K562 (cell line): ENCODE measurements around the gene TMC8. TPM values are rescaled to one million over a fixed set of nuclear protein-coding genes. Genes with fewer than 3 reads are reported as not detected.

ENCODE experiments used
- ATAC-seq: fragments of 200-7000 bp; cut with Tn5 transposase; 3 replicates; pipeline ENCODE4 v1.9.1; 2020; ENCODE audit warnings: moderate library complexity
- BruUV-seq: library from RNA; stranded (reverse); fragments of 400-500 nt; replicated peaks from 2 replicates; lab custom pipeline; 2021; lab: Mats Ljungman, UMichigan
- CTCF ChIA-PET: fragments of 300-600 bp; formaldehyde crosslinking; extraction: SDS; loops from one replicate; lab custom pipeline; 2021; ENCODE audit warnings: low intra/inter-chr PET ratio; lab: Yijun Ruan, JAX
- POLR2A ChIA-PET: fragments of 300-600, 350-650 bp; sonication (Branson Sonifier 250); formaldehyde crosslinking; extraction: SDS; loops from one replicate; lab custom pipeline; 2021; ENCODE audit warnings: antibody characterized with exemption, inconsistent platforms; lab: Yijun Ruan, JAX
- DNase-seq, 4 experiments: peaks; one replicate each; pipeline versions ENCODE4 v3.0.0 to v3.0.0-alpha.2; 2011 to 2018; ENCODE audit warnings: low spot score in 3 of 4, mixed read lengths in 3 of 4; ENCODE audit errors: extremely low read depth in 1 of 4
- FAIRE-seq: peaks from 2 replicates; lab custom pipeline; 2011; peaks lifted over from hg19 to GRCh38; lab: Jason Lieb, UNC
- H2AFZ ChIP-seq: 2 replicates; pipeline ENCODE4 v1.6.0; 2011; ENCODE audit warnings: low read depth, low read length, control low read depth, inconsistent platforms
- H3K27ac ChIP-seq: fragments of 200-600 bp; 3 replicates; pipeline ENCODE4 v1.8.0; 2011; ENCODE audit warnings: low read depth, mild to moderate bottlenecking, control low read depth, inconsistent platforms, low read length, moderate library complexity, mixed read lengths; ENCODE audit errors: extremely low read depth
- H3K27me3 ChIP-seq, 2 experiments: fragments of 300-600 bp in 1 of 2; 2 replicates in 1 of 2; 3 replicates in 1 of 2; pipeline versions ENCODE4 v1.6.0 to v1.8.0; 2011; ENCODE audit warnings: inconsistent platforms in 2 of 2, low read length in 2 of 2, mild to moderate bottlenecking in 1 of 2, mixed read lengths in 1 of 2, moderate library complexity in 1 of 2; ENCODE audit not compliant: control insufficient read depth in 2 of 2, insufficient read depth in 2 of 2
- H3K36me3 ChIP-seq: fragments of 300-600 bp; 3 replicates; pipeline ENCODE4 v1.8.0; 2011; ENCODE audit warnings: mild to moderate bottlenecking, low read length, inconsistent platforms; ENCODE audit not compliant: control insufficient read depth, insufficient read depth
- H3K4me1 ChIP-seq, 2 experiments: fragments of 200-600 bp in 1 of 2; replicated peaks in 1 of 2; 2 replicates in 1 of 2; 3 replicates in 1 of 2; pipeline versions ENCODE4 v1.5.1 to v1.8.0; 2011; ENCODE audit warnings: inconsistent platforms in 2 of 2, low read length in 2 of 2, mild to moderate bottlenecking in 1 of 2, mixed read lengths in 1 of 2, moderate library complexity in 1 of 2; ENCODE audit not compliant: control insufficient read depth in 2 of 2, insufficient read depth in 2 of 2
- H3K4me2 ChIP-seq: 2 replicates; pipeline ENCODE4 v1.6.1; 2011; ENCODE audit warnings: low read length, control low read depth, inconsistent platforms, mixed read lengths; ENCODE audit not compliant: insufficient read depth
- H3K4me3 ChIP-seq: fragments of 200-600 bp; sonication (generic), shearing (Covaris generic); 2 replicates; pipeline ENCODE4 v1.5.1; 2016; ENCODE audit warnings: control low read depth, inconsistent platforms
- H3K79me2 ChIP-seq: fragments of 200-600 bp; 3 replicates; pipeline ENCODE4 v1.8.0; 2011; ENCODE audit warnings: low read length, inconsistent platforms; ENCODE audit not compliant: control insufficient read depth, insufficient read depth
- H3K9ac ChIP-seq, 2 experiments: 2 replicates each; pipeline versions ENCODE4 v1.6.0 to v1.6.1; 2011; ENCODE audit warnings: low read depth in 2 of 2, low read length in 2 of 2, control low read depth in 1 of 2, inconsistent platforms in 1 of 2, mild to moderate bottlenecking in 1 of 2, mixed read lengths in 1 of 2; ENCODE audit not compliant: insufficient read depth in 1 of 2
- H3K9me1 ChIP-seq: one replicate; pipeline ENCODE4 v1.6.0; 2011; ENCODE audit warnings: inconsistent platforms, mild to moderate bottlenecking, low read length, moderate library complexity; ENCODE audit not compliant: control insufficient read depth, insufficient read depth
- H3K9me3 ChIP-seq: replicated peaks from 2 replicates; pipeline ENCODE4 v1.5.1; 2011; ENCODE audit warnings: low read depth, low read length, inconsistent platforms; ENCODE audit not compliant: control insufficient read depth, insufficient read depth
- H4K20me1 ChIP-seq: replicated peaks from 2 replicates; pipeline ENCODE4 v1.6.1; 2011; ENCODE audit warnings: low read length, inconsistent platforms, mixed read lengths; ENCODE audit not compliant: control insufficient read depth, insufficient read depth
- MCM2 ChIP-seq: fragments of 450-650 bp; IDR thresholded peaks from 2 replicates; pipeline ENCODE4 v1.6.1; 2017; ENCODE audit warnings: low read depth, mild to moderate bottlenecking
- MNT ChIP-seq, 2 experiments: fragments of 450-650 bp; conservative IDR thresholded peaks; 2 replicates each; pipeline ENCODE4 v1.6.1; 2017; ENCODE audit warnings: mild to moderate bottlenecking in 2 of 2, moderate library complexity in 2 of 2
- WGBS: fragments of 100-300 bp; shearing (Covaris generic); methylation state at CpG from one replicate; pipeline ENCODE4 v1.1.6; 2016; ENCODE audit warnings: low coverage, mixed read lengths; ENCODE audit not compliant: insufficient coverage; ENCODE audit errors: missing lambda C conversion rate; 5-methylcytosine and 5-hydroxymethylcytosine counted together
- in situ Hi-C: fragments of 300-500 bp; cut with MboI; formaldehyde crosslinking; loops from 4 replicates; pipeline ENCODE4 v1.15.0; 2018; ENCODE audit warnings: inconsistent platforms, mixed read lengths
- intact Hi-C: fragments of 100-400 bp; cut with micrococcal nuclease; formaldehyde crosslinking; loops from 2 replicates; pipeline ENCODE4 v1.14.2; 2022
- polyA plus RNA-seq, 8 experiments: library from polyadenylated mRNA; depleted of rRNA in 4 of 8; stranded (reverse) in 5 of 8; unstranded in 3 of 8; fragments of >200 nt; fragmentation: Nextera tagmentation in 2 of 8; fragmentation: Illumina TruSeq in 1 of 8; extraction: Ambion mirVana in 2 of 8; extraction: Trizol in 1 of 8; gene quantifications; 2 replicates each; pipeline versions ENCODE4 v1.2.1 to v1.2.3, GENCODE V29; 2011 to 2014; ENCODE audit warnings: inconsistent platforms in 1 of 8, missing spikeins in 1 of 8
- total RNA-seq, 7 experiments: library from RNA; depleted of rRNA in 6 of 7; stranded (reverse); fragments of >200 nt in 6 of 7; fragmentation: Illumina TruSeq in 2 of 7; extraction: Trizol in 2 of 7; gene quantifications; 2 replicates each; pipeline versions ENCODE4 v1.2.1 to v1.2.3, GENCODE V29; 2011 to 2021; ENCODE audit warnings: low replicate concordance in 1 of 7
- TF ChIP-seq, protein P1 (sequence below): sonication (generic); formaldehyde crosslinking; IDR thresholded peaks from 2 replicates; pipeline ENCODE4 v1.5.0; 2020; ENCODE audit warnings: missing genetic modification reagents

Gene TMC8
- total and polyA plus RNA-seq, 9 of the 15 experiments (the other 6 are each of a cell fraction or from before 2014, with no cell fraction given), result 0.13 to 10.9 (median 2.8) TPM

- TF ChIP-seq, protein P1, sequence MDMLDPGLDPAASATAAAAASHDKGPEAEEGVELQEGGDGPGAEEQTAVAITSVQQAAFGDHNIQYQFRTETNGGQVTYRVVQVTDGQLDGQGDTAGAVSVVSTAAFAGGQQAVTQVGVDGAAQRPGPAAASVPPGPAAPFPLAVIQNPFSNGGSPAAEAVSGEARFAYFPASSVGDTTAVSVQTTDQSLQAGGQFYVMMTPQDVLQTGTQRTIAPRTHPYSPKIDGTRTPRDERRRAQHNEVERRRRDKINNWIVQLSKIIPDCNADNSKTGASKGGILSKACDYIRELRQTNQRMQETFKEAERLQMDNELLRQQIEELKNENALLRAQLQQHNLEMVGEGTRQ, result 0 out of 2 replicates have a peak, but pooled peaks have one; percentile 14
- TF ChIP-seq MCM2 (no peak), MNT (conservative IDR thresholded peaks at IDR 0.05) (no peak)
- TF ChIP-seq, all 486 proteins: peak for 1
- ChIA-PET POLR2A (interaction anchor here (0.6 to 1.3 kb wide), 2 partner anchors 20 to 94 kb away, joined by 3 to 4 read pairs; partner anchors contain the start of genes AFMID and TK1), CTCF (no interaction called here)
- DNase-seq (no peak), FAIRE-seq (no peak), ATAC-seq (no peak)
- Histone ChIP-seq H3K9me1 (no peaks in the 10 kb centered on the region), H3K4me1 (no peaks in the 10 kb centered on the region), H3K4me3 (no peak overlapping the region), H3K27me3 (no peaks in the 10 kb centered on the region), H3K36me3 (peaks cover 46% of the 10 kb centered on the region), H4K20me1 (no peaks in the 10 kb centered on the region), H2AFZ (no peak overlapping the region), H3K27ac (no peak overlapping the region), H3K9ac (no peak overlapping the region), H3K4me2 (no peak overlapping the region), H3K79me2 (no peaks in the 10 kb centered on the region), H3K9me3 (no peaks in the 10 kb centered on the region)
- BruUV-seq, result no TSS peak
- 68% methylated on average over 6 of the region's 6 CpGs for WGBS
- intact Hi-C loops (no loop called here), in situ Hi-C loops (no loop called here)
Measured at GRCh38 chr17:78092794-78093324, 37.7 kb upstream of the TMC8 start.
